ENCODE results near the gene PTPRT.

PTPRT gene

GRCh38 chr20:42113236-42113635, 1076.5 kb downstream of the PTPRT start:
- DNase-seq (ENCODE audit: low spot score), result no peak

- no peak for DNase-seq (ENCODE audit: low spot score)
Measured at GRCh38 chr20:42112161-42112560, 1077.5 kb downstream of the PTPRT start.

- DNase-seq (ENCODE audit: low spot score), result no peak
Measured at GRCh38 chr20:42111349-42111748, 1078.4 kb downstream of the PTPRT start.

GRCh38 chr20:42110301-42110700, 1079.4 kb downstream of the PTPRT start:
- no peak for DNase-seq (ENCODE audit: low spot score)

- no peak for DNase-seq (ENCODE audit: low spot score)
Measured at GRCh38 chr20:42102000-42102399, 1087.7 kb downstream of the PTPRT start.

- no peak for DNase-seq (ENCODE audit: low spot score)
Measured at GRCh38 chr20:42100137-42100704, 1089.5 kb downstream of the PTPRT start.

- DNase-seq (ENCODE audit: low spot score), result no peak
Measured at GRCh38 chr20:42099101-42099500, 1090.6 kb downstream of the PTPRT start.

- no peak for DNase-seq (ENCODE audit: low spot score)
Measured at GRCh38 chr20:42098418-42098817, 1091.3 kb downstream of the PTPRT start.

- no peak for DNase-seq (ENCODE audit: low spot score)
Measured at GRCh38 chr20:42097741-42098140, 1092.0 kb downstream of the PTPRT start.

GRCh38 chr20:42095221-42095620, 1094.5 kb downstream of the PTPRT start:
- no peak for DNase-seq (ENCODE audit: low spot score)

GRCh38 chr20:42093542-42094440, 1095.9 kb downstream of the PTPRT start:
- no peak for DNase-seq (ENCODE audit: low spot score)

GRCh38 chr20:42093041-42093440, 1096.7 kb downstream of the PTPRT start:
- no peak for DNase-seq (ENCODE audit: low spot score)

GRCh38 chr20:42085366-42085765, 1104.3 kb downstream of the PTPRT start:
- no peak for DNase-seq (ENCODE audit: low spot score)

GRCh38 chr20:42083280-42083679, 1106.4 kb downstream of the PTPRT start:
- DNase-seq (ENCODE audit: low spot score), result no peak

- DNase-seq (ENCODE audit: low spot score), result no peak
Measured at GRCh38 chr20:42082611-42083010, 1107.1 kb downstream of the PTPRT start.

- DNase-seq (ENCODE audit: low spot score), result no peak
Measured at GRCh38 chr20:42080956-42081355, 1108.8 kb downstream of the PTPRT start.

GRCh38 chr20:42074944-42075343, 1114.8 kb downstream of the PTPRT start:
- no peak for DNase-seq (ENCODE audit: low spot score)

- no peak for DNase-seq (ENCODE audit: low spot score)
Measured at GRCh38 chr20:42067596-42067995, 1122.1 kb downstream of the PTPRT start.

GRCh38 chr20:42067174-42067573, 1122.5 kb downstream of the PTPRT start:
- DNase-seq (ENCODE audit: low spot score), result no peak

GRCh38 chr20:42063141-42063540, 1126.6 kb downstream of the PTPRT start:
- DNase-seq (ENCODE audit: low spot score), result no peak

GRCh38 chr20:42053350-42053749, 1136.4 kb downstream of the PTPRT start:
- no peak for DNase-seq (ENCODE audit: low spot score)

GRCh38 chr20:42051921-42052320, 1137.8 kb downstream of the PTPRT start:
- no peak for DNase-seq (ENCODE audit: low spot score)

- no peak for DNase-seq (ENCODE audit: low spot score)
Measured at GRCh38 chr20:42046371-42047085, 1143.2 kb downstream of the PTPRT start.
